Left lung (tissue), 10 donors: ENCODE results near the gene ALAS1. TPM values are rescaled to one million over a fixed set of nuclear protein-coding genes. Genes with fewer than 3 reads are reported as not detected.

Experiments used
- ATAC-seq: fragments of 200-7000 bp; cut with Tn5 transposase; one replicate; pipeline ENCODE4 v1.9.1; 2020; ENCODE audit warnings: moderate library complexity
- DNase-seq, 4 donors: peaks; one replicate each; pipeline ENCODE4 v3.0.0-alpha.2; 2013 to 2020
- H3K27ac ChIP-seq, 2 donors: fragments of 200-600 bp; sonication (generic) in 1 of 2; one replicate each; pipeline versions ENCODE4 v1.5.0 to v1.8.0; 2020 to 2021
- H3K27me3 ChIP-seq, 2 donors: fragments of 200-600 bp; sonication (generic) in 1 of 2; one replicate each; pipeline versions ENCODE4 v1.5.0 to v1.8.0; 2020 to 2021
- H3K36me3 ChIP-seq, 2 donors: fragments of 200-600 bp; sonication (generic) in 1 of 2; one replicate each; pipeline versions ENCODE4 v1.5.0 to v1.8.0; 2020 to 2021
- H3K4me1 ChIP-seq, 2 donors: fragments of 200-600 bp; one replicate each; pipeline ENCODE4 v1.8.0; 2021
- H3K4me3 ChIP-seq, 2 donors: fragments of 200-600 bp; sonication (generic) in 1 of 2; one replicate each; pipeline versions ENCODE4 v1.5.0 to v1.8.0; 2020 to 2021; ENCODE audit warnings: mild to moderate bottlenecking in 1 of 2
- H3K9me3 ChIP-seq, 2 donors: fragments of 200-600 bp; sonication (generic) in 1 of 2; one replicate each; pipeline versions ENCODE4 v1.5.0 to v1.8.0; 2020 to 2021
- CTCF ChIP-seq, 2 donors: fragments of 200-600 bp; sonication (generic) in 1 of 2; IDR thresholded peaks; one replicate each; pipeline versions ENCODE4 v1.5.0 to v1.8.0; 2021; ENCODE audit warnings: antibody characterized with exemption in 2 of 2
- intact Hi-C, 2 donors: fragments of 100-400 bp; cut with DNase I; formaldehyde crosslinking; loops; one replicate each; pipeline versions ENCODE4 v1.11.2 to v1.14.2; 2022
- polyA plus RNA-seq, 6 donors: library from polyadenylated mRNA; unstranded; fragments of 120-200 nt; gene quantifications; one replicate each; pipeline ENCODE4 v1.2.1, GENCODE V29; 2013; ENCODE audit not compliant: insufficient read length in 6 of 6
- total RNA-seq, 2 donors: library from RNA; stranded (reverse); fragmentation: NEBNext Ultra II Directional; extraction: Animal tissue kit (Norgen Biotek cat#: 25700); gene quantifications; one replicate each; pipeline ENCODE4 v1.2.1, GENCODE V29; 2021
- donor health status: DM: no; HTN: yes; CAD: no.
- donor health status: DM: no; HTN: no; CAD: no.

ALAS1 gene
- total and polyA plus RNA-seq, 8 donors = 31.6 to 70.1 (median 44.2) TPM

GRCh38 chr3:52259448-52259847, 61.5 kb downstream of the ALAS1 start:
- Histone ChIP-seq H3K9me3 (no peaks in the 10 kb centered on the region), H3K27ac (no peak overlapping the region), H3K4me3 (no peak overlapping the region), H3K4me1 (peaks cover 0 to 25% of the 10 kb centered on the region in 2 donors), H3K36me3 (peaks cover 0 to 99% of the 10 kb centered on the region in 2 donors), H3K27me3 (no peaks in the 10 kb centered on the region)
- intact Hi-C loops = no loop called here
- ATAC-seq (no peak), DNase-seq (no peak)
- no peak for TF ChIP-seq CTCF (IDR thresholded peaks at IDR 0.05)

GRCh38 chr3:52262447-52262846, 64.5 kb downstream of the ALAS1 start:
- no peaks in the 10 kb centered on the region for H3K9me3 ChIP-seq
- no peak overlapping the region for H3K27ac ChIP-seq
- peaks cover 0 to 30% of the 10 kb centered on the region in 2 donors for H3K4me1 ChIP-seq
- intact Hi-C loops = no loop called here
- no peak for TF ChIP-seq CTCF (IDR thresholded peaks at IDR 0.05)
- H3K4me3 ChIP-seq = no peak overlapping the region
- DNase-seq = no peak
- ATAC-seq = no peak
- peaks cover 0 to 99% of the 10 kb centered on the region in 2 donors for H3K36me3 ChIP-seq
- H3K27me3 ChIP-seq = no peaks in the 10 kb centered on the region

Other genes with a start within 250 kb of the ALAS1 start
- not detected for gene GPR62, start 242.8 kb upstream of the ALAS1 start, total RNA-seq
- under 1 TPM; 0.17 to 0.35 (median 0.30) TPM for gene GPR62, start 242.8 kb upstream of the ALAS1 start, polyA plus RNA-seq
- 10 to 100 TPM; 29.7 to 43.1 TPM for gene PCBP4, start 230.7 kb upstream of the ALAS1 start, total RNA-seq
- 10 to 100 TPM; 38.8 to 58.0 (median 49.8) TPM for gene PCBP4, start 230.7 kb upstream of the ALAS1 start, polyA plus RNA-seq
- gene ABHD14B, start 224.1 kb upstream of the ALAS1 start, total RNA-seq = 10 to 100 TPM; 32.4 to 47.0 TPM
- gene ABHD14B, start 224.1 kb upstream of the ALAS1 start, polyA plus RNA-seq = 10 to 100 TPM; 40.9 to 51.1 (median 46.8) TPM
- 10 to 100 TPM; 14.7 to 20.7 TPM for gene ABHD14A, start 223.1 kb upstream of the ALAS1 start, total RNA-seq
- 10 to 100 TPM; 20.9 to 30.2 (median 23.5) TPM for gene ABHD14A, start 223.1 kb upstream of the ALAS1 start, polyA plus RNA-seq
- 10 to 100 TPM; 37.0 to 41.2 TPM for gene ACY1, start 214.6 kb upstream of the ALAS1 start, total RNA-seq
- gene ACY1, start 214.6 kb upstream of the ALAS1 start, polyA plus RNA-seq = 10 to 100 TPM; 29.6 to 42.8 (median 36.2) TPM
- gene RPL29, start 202.3 kb upstream of the ALAS1 start, total RNA-seq = 100 to 1,000 TPM; 854 to 981 TPM
- gene RPL29, start 202.3 kb upstream of the ALAS1 start, polyA plus RNA-seq = 1,000 to 10,000 TPM; 1,892 to 2,169 (median 1,970) TPM
- 10 to 100 TPM; 35.9 to 38.3 TPM for gene DUSP7, start 141.6 kb upstream of the ALAS1 start, total RNA-seq
- 10 to 100 TPM; 17.5 to 23.6 (median 19.9) TPM for gene DUSP7, start 141.6 kb upstream of the ALAS1 start, polyA plus RNA-seq
- gene POC1A, start 43.7 kb upstream of the ALAS1 start, total RNA-seq = 1 to 10 TPM; 5.3 to 7.6 TPM
- 10 to 100 TPM in 3 of 6 donors, 1 to 10 TPM in 3; 7.9 to 16.5 (median 9.3) TPM for gene POC1A, start 43.7 kb upstream of the ALAS1 start, polyA plus RNA-seq
- 1 to 10 TPM in 1 of 2 donors, not detected in 1; 1.5 TPM for gene TLR9, start 27.5 kb downstream of the ALAS1 start, total RNA-seq
- gene TLR9, start 27.5 kb downstream of the ALAS1 start, polyA plus RNA-seq = under 1 TPM; 0.21 to 0.78 (median 0.39) TPM
- 10 to 100 TPM; 47.7 to 77.5 TPM for gene TWF2, start 41.0 kb downstream of the ALAS1 start, total RNA-seq
- gene TWF2, start 41.0 kb downstream of the ALAS1 start, polyA plus RNA-seq = 10 to 100 TPM; 28.9 to 37.7 (median 30.9) TPM
- 10 to 100 TPM; 33.1 to 48.3 TPM for gene PPM1M, start 47.6 kb downstream of the ALAS1 start, total RNA-seq
- 10 to 100 TPM; 27.4 to 36.3 (median 30.9) TPM for gene PPM1M, start 47.6 kb downstream of the ALAS1 start, polyA plus RNA-seq
- gene WDR82, start 80.5 kb downstream of the ALAS1 start, total RNA-seq = 10 to 100 TPM; 60.2 to 67.9 TPM
- 100 to 1,000 TPM; 101 to 124 (median 114) TPM for gene WDR82, start 80.5 kb downstream of the ALAS1 start, polyA plus RNA-seq
- gene GLYCTK, start 89.7 kb downstream of the ALAS1 start, total RNA-seq = 10 to 100 TPM in 1 of 2 donors, 1 to 10 TPM in 1; 8.9 to 13.7 TPM
- gene GLYCTK, start 89.7 kb downstream of the ALAS1 start, polyA plus RNA-seq = 10 to 100 TPM; 10.3 to 11.7 (median 11.0) TPM
- gene DNAH1, start 118.2 kb downstream of the ALAS1 start, total RNA-seq = 1 to 10 TPM; 6.5 to 7.7 TPM
- gene DNAH1, start 118.2 kb downstream of the ALAS1 start, polyA plus RNA-seq = 10 to 100 TPM in 4 of 6 donors, 1 to 10 TPM in 2; 7.5 to 14.0 (median 10.8) TPM
- 10 to 100 TPM; 66.6 to 69.8 TPM for gene BAP1, start 211.8 kb downstream of the ALAS1 start, total RNA-seq
- 10 to 100 TPM; 70.0 to 87.2 (median 78.8) TPM for gene BAP1, start 211.8 kb downstream of the ALAS1 start, polyA plus RNA-seq
- gene PHF7, start 212.5 kb downstream of the ALAS1 start, total RNA-seq = 1 to 10 TPM; 3.9 to 6.5 TPM
- gene PHF7, start 212.5 kb downstream of the ALAS1 start, polyA plus RNA-seq = 10 to 100 TPM in 4 of 6 donors, 1 to 10 TPM in 2; 9.3 to 11.7 (median 10.4) TPM
- gene SEMA3G, start 246.9 kb downstream of the ALAS1 start, total RNA-seq = 10 to 100 TPM; 30.5 to 36.5 TPM
- gene SEMA3G, start 246.9 kb downstream of the ALAS1 start, polyA plus RNA-seq = 1 to 10 TPM; 5.7 to 8.0 (median 6.1) TPM